GM18870 (cell line): ENCODE measurements around the gene HIGD2B.
"Not testable (repeated sequence)": the region's sequence is repeated elsewhere in the genome, so short reads cannot be mapped to it uniquely, and the experiment has no call there.

Experiments
- ATAC-seq: cut with Tn5 transposase; IDR thresholded peaks from one replicate; pipeline ENCODE4 v1.9.1; 2021; ENCODE audit warnings: moderate library complexity; ENCODE audit not compliant: unreplicated experiment

The HIGD2B gene

GRCh38 chr15:72680931-72681330, 5.1 kb downstream of the HIGD2B start:
- no peak for ATAC-seq

GRCh38 chr15:72676838-72677237, 9.1 kb downstream of the HIGD2B start:
- ATAC-seq = no peak

DNA sequence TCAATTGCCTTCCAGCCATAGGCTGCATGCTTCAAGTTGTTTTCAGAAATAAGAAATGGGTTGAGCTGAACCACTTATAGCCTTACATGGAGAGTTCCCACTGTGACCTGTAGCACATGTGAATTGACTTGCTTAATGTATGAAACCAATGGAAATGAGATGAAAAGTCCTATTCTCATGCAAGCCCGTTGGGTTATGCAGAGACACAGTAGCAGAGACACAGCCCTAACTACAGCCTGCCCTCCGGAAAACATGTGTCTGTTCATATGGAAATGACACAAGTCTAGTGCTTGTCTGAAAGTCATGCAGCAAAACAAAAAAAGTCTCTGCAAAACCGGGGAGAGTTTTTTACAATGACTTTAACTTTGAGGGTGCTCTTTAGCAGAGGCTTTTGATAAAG, 14.5 kb downstream of the HIGD2B start:
- no peak for ATAC-seq

- ATAC-seq = peak; percentile 58
These were observed 15.2 kb downstream of the HIGD2B start for GRCh38 chr15:72670656-72671352.

DNA sequence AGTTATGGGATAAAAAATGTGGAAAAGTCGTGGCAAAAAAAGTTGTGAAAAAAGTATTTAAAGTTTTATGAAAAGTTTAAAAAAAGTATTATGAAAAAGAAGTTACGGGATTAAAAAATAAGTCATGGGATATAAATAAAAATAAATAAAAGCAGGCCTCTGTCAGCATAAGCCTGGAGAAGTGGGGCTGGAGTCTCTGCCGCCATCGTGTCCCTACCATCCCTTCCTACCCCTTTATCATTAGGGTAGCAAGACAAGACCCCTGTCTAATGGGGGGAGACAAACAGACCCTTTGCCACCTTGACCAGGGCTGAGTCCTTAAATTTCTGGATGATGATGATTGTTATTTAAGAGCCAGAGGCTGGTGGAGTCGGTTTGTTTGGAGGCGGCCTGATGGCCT, 16.2 kb downstream of the HIGD2B start:
- ATAC-seq = not testable (repeated sequence)

DNA sequence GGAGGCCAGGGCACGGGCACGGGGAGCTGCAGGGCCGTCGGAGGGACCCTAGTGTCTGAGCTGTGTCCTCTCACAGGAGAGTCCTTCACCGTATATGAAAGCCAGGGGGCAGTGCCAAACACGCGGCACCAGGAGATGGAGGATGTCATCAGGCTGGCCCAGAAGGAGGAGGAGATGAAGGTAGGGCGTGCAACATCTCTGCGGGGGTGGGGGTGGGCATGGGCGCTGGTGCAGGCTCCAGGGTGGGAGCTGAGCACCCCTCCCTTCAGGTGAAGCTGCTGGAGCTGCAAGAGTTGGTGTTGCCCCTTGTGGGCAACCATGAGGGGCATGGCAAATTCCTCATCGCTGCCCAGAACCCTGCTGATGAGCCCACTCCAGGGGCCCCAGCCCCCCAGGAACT, 20.3 kb downstream of the HIGD2B start:
- ATAC-seq = not testable (repeated sequence)

DNA sequence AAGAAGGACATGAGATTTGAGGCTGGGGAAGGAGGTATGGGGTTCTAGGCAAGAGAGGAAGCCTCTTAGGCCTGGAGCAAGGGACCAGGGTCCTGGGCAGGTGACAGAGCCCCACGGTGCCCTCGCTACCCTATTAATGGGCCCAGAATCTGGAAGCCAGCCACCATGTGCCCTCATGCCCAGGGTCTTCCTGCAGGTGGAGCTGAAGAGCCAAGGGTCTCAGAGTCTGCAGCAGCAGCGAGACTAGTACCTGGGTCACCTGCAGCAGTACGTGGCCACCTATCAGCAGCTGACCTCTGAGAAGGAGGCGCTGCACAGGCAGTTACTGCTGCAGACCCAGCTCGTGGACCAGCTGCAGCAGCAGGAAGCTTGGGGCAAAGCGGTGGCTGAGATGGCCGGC, 22.1 kb downstream of the HIGD2B start:
- not testable (repeated sequence) for ATAC-seq

- ATAC-seq = not testable (repeated sequence)
These were observed 24.9 kb downstream of the HIGD2B start for GRCh38 chr15:72661081-72661480.

- not testable (repeated sequence) for ATAC-seq
These were observed 30.0 kb downstream of the HIGD2B start for GRCh38 chr15:72656014-72656413.

DNA sequence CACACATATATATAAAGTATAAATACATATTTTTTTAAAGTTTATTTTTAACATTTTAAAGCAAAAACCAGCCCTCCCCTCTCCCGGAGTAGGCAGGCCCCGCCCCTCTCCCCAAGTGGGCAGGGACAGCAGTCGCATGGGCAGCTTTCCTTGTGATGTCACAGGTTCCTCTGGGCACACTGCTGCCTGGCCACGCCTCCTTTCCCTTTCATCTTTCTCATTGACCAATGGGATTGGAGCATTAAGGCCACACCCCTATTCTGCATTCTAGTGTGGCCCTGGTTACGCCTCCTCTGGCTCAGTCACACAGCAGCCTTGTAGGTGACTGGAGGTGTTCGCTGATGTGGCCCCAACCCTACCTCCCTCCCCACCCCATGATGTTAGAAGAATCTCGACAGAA, 31.6 kb downstream of the HIGD2B start, which contains the start of gene GOLGA6B:
GOLGA6B (plus strand) TSS at position 301 of the 400 bp plus-strand sequence; CDS start at position 342, 41 bp downstream.
- not testable (repeated sequence) for ATAC-seq

GRCh38 chr15:72648631-72649253, 37.2 kb downstream of the HIGD2B start:
- not testable (repeated sequence) for ATAC-seq

DNA sequence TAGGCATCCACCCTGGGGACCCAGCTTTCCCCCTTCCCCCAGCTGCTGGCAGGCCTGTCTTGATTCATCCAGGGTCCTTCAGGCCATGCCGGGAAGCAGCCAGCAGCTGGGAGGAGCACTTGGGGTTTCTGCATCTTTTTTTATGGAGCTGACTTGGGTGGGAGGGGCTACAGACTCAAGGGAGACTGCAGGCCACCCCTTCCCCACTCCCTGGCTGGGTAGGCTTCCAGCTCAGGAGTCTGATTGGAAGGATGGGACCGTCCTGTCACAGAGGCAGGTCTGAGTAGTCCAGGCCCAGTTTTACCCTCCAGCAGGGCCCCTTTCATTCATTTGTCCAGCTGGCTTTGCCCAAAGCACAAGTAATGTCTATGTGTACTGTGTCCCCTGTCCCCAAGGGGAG, 43.7 kb downstream of the HIGD2B start:
- ATAC-seq = not testable (repeated sequence)

GRCh38 chr15:72639759-72640483, 46.1 kb downstream of the HIGD2B start:
- ATAC-seq = not testable (repeated sequence)

- ATAC-seq = not testable (repeated sequence)
These were observed 49.3 kb downstream of the HIGD2B start for GRCh38 chr15:72636519-72637282.

DNA sequence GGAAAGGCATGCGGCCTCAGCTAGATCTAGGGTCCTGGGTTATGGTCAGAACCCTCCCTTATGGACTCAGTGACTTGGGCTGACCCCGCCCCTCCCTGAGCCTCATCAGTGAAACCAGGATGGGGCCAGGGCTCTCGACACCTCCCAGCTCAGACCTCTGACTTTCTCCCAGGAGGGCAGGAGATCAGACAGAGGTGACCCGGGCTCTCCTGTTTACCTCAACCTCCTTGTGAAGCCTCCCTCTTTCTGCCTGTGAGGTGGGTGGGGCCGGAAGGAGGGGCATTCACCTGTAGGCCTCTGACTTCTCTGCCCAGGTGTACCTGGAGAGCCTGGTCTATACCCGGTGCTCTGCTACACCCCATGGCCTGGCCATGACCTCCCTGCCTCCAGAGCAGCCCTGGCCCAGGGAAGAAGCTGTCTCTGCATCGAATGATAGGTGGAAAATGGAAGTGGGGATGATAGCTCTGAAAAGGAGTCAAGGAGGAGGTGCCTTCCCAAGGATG, 56.9 kb downstream of the HIGD2B start:
- ATAC-seq = not testable (repeated sequence)

DNA sequence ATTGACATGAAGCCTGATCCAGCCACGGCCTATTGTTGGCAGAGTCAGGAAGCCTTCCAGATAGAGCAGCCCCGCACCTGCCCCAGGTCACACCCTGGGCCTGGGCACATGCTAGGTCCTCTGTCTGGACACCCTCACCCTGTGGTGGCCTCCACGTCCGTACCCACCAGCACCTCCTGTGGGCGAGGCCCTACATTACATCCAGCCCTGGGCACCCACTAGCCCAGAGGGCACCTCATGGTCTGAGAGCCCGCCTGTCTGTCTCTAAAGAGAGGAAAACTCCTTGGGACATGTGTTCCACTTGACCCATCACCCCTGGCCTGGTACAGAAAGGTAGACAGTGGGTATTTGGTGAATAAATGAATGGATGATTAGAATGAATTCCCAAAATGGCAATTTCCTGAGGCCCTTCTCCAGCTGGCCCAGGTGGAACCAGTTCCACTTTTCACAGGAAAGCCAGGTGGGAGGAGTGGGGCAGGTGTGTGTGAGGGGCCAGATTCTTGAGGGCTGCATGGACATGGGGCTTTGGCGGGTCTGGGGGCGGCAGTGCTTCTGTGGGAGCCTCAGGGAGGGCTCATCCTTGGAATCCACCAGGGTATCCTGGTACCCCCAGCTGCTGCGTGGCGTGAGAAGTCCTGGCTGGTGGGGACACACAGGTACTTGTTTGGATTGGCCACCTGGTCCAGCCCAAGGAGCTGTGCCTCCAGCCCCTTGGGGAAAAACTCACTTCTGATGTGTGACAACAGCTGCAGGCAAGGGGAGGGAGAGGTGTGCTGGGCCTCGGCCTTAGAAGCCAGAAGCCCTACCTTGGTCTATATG, 57.5 kb downstream of the HIGD2B start:
- not testable (repeated sequence) for ATAC-seq

DNA sequence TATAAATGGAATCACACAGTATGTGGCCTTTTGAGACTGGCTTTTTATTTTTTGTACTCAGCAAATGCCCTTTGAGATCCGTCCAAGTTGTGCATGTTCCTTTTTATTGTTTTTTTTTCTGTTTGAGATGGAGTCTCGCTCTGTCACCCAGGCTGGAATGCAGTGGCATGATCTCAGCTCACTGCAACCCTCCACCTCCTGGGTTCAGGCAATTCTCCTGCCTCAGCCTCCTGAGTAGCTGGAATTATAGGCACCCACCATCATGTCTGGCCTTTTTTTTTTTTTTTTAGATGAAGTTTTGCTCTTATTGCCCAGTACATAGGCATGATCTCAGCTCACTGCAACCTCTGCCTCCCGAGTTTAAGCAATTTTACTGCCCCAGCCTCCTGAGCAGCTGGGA, 59.8 kb downstream of the HIGD2B start:
- ATAC-seq = not testable (repeated sequence)
